Stimulated activated CD4-positive, alpha-beta T cell treated with anti-CD3 and anti-CD28 coated beads, Interleukin-12 subunit alpha, Interleukin-12 subunit beta, amount 100 ng/mL, for 4 hours (primary cell): ENCODE results near the gene TNFAIP8L2.

Experiments
- DNase-seq: peaks from one replicate; pipeline ENCODE4 v3.0.0-alpha.2; 2020

TNFAIP8L2 gene

DNA sequence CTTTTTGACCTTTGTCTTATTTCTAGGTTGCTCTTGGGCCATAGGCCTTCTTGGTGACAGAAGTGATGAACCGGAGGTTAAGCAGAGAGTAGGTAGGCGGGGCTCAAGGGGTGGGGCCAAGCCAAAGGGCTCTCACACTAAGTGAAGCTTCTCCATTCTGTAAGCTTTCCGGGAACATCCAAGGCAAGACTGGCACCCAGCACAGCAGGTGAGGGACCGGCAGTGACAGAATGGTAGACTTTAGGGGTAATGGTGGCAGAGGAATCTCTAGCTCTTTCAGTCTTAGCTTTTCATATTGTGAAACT is at the start of gene TNFAIP8L2:
TNFAIP8L2 (plus strand) TSS at position 135 of the 305 bp plus-strand sequence. CDS start 2,049 bp downstream, outside the sequence.
- peak; percentile 73 for DNase-seq

DNA sequence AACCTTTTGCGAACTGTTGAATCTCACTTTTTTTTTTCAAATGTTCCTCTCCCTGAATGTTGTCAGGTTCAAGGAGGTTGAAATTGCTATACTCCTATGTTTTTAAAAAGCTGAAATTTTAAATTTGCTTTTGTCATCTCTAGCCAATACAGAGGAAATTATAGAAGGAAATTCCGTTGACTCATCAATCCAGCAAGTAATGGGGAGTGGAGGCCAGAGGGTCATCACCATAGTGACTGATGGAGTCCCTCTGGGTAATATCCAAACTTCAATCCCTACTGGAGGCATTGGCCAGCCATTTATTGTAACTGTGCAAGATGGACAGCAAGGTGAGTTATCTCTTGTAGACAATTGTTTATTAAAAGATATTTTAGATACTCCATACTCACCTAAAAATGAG is 49.6 kb upstream of the TNFAIP8L2 start:
- DNase-seq = no peak

- no peak for DNase-seq
These were observed 48.1 kb upstream of the TNFAIP8L2 start for GRCh38 chr1:151108331-151108730.

DNA sequence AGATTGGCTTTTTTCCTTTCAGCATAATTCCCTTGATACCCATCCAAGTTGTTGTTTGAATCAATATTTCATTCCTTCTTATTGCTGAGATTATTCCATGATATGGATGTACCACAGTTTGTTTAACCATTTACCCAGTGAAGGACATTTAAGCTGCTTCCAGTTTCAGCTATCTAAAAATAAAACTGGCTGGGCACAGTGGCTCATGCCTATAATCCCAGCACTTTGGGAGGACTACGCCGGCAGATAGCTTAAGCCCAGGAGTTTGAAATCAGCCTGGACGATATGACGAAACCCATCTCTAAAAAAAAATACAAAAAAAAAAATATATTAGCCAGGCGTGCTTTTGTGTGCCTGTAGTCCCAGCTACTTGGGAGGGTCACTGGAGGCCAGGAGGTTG is 42.6 kb upstream of the TNFAIP8L2 start:
- DNase-seq = no peak

DNA sequence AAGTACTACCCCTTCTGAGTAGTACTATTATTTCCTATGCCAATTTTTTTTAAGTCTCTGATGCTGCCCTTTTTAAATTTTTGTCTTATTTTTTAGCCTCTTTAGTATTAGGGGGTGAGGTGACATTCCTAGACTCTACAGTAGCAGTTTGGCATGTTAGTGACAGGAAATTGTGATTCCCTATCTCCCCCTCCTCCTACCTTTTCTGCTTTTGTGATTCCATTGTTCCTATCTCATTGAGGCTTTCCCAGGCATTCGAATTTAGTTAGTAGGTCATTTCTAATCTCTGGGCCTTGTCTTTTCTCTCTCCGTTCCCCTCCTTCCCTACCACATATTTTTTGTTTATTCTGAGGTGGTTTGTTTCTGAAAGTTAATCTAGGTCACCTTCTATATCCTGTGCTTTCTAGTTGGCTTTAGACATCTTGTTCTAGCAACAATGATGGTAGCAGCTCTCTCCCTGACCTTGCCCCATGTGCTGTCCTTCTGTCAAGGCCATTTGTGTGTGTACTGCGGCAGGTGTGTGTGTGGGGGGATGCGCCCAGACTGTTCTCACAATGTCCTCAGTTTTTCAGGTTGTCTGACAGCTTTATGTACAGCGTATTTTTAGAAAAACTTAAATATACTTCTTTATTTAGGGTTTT is 31.6 kb upstream of the TNFAIP8L2 start:
- DNase-seq = no peak

- DNase-seq = no peak
These were observed 27.6 kb upstream of the TNFAIP8L2 start for GRCh38 chr1:151128800-151129199.

- DNase-seq = peak; percentile 75
These were observed 25.4 kb upstream of the TNFAIP8L2 start for GRCh38 chr1:151130987-151131586.

- no peak for DNase-seq
These were observed 24.6 kb upstream of the TNFAIP8L2 start for GRCh38 chr1:151131701-151132334.

DNA sequence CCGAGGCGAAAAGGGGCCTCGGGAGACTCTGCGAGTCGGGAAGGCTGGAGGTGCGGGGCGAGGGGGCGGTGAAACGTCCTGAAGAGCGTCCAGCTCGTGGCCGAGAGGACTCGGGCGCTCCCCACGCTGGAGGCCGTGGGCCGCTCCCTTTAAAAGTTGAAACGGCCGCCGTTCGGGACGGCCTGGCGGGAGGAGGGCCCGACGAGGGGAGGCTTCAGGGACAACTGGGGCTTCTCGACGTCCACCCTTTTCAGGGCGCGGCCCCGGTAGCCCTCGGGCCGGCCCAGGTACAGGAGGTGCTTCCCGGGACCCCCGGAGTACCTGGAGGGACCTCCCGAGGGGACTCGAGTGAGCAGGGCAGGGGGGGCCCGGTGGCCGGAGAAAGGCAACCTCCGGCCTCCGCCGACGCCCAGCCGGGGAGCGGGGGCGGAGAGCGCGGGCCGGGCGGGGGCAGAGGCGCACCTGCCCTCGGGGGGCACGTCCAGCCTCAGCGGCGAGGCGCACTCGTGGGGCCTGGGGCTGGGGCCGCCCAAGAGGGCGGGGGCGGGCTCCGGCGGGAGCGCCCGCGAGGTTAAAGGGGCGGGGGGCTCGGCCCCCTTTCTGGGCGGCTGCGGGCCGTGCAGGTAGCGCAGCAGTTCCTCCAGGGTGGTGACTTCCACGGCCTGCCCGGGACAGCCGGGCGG is 24.0 kb upstream of the TNFAIP8L2 start:
- no peak for DNase-seq

GRCh38 chr1:151133018-151133806 is 23.2 kb upstream of the TNFAIP8L2 start:
- DNase-seq = no peak

- no peak for DNase-seq
These were observed 22.1 kb upstream of the TNFAIP8L2 start for GRCh38 chr1:151134396-151134795.

- no peak for DNase-seq
These were observed 21.5 kb upstream of the TNFAIP8L2 start for GRCh38 chr1:151134991-151135390.

- DNase-seq = no peak
These were observed 20.7 kb upstream of the TNFAIP8L2 start for GRCh38 chr1:151135433-151136385.

DNA sequence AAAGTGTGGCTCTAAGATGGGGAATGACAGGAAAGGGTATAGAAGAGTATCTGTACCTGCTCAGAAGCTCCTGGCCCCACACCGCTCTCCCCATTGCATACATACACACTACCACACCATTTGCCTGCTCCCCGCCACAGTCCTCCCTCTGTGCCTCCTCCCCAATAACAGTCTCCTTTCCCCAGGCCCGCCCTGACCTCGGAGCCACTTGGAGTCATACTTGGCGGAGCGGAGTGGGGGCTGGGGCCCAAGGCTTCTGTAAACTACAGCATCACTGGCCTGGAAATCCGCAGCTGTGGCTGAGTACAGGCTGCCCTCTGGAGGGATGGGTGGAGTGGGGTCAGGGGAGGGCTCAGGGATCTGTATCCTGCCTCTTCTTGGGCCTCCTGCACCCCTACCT is 18.7 kb upstream of the TNFAIP8L2 start:
- DNase-seq = no peak

GRCh38 chr1:151142411-151143056 is 13.9 kb upstream of the TNFAIP8L2 start:
- no peak for DNase-seq

- no peak for DNase-seq
These were observed 13.4 kb upstream of the TNFAIP8L2 start for GRCh38 chr1:151143057-151143435.

GRCh38 chr1:151143986-151144385 is 12.5 kb upstream of the TNFAIP8L2 start:
- DNase-seq = no peak

DNA sequence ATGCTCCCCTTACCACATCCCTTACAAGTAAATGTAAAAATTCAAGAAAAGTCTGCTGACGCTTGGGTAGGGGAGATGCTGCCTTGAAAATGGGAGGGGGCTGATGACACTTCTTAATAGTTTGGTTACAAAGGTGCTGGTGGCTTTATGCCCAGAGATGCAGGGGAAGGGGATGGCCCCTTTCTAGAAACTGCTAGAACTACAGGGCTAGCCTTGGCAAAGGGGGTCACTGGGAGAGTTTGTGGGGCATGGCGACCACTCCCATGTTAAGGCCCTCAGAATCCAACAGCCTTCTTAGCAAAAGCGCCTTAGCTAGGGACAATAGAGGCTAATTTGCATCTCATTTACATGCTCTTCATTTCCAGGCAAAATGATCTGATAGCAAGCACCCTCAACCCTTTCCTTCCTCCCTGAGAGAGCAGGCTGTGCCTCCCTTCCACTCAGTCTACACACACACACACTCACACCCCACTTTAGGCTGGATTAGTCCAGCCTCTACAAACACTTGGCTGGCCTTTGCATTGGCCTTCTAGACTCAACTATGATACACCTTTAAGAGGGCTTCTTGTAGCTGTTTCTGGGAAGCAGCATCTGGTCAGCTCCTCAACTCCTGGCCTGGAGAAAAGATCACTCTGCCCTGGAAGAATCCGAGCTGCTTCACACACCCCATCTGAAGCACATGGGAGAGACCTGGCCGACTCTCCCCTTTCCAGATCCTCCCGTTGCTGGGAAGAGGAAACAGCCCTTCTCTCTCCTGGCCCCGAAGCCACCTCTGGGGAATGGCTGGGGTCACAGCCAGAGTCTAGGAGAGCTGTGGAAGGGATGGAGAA is 11.8 kb upstream of the TNFAIP8L2 start:
- DNase-seq = no peak

DNA sequence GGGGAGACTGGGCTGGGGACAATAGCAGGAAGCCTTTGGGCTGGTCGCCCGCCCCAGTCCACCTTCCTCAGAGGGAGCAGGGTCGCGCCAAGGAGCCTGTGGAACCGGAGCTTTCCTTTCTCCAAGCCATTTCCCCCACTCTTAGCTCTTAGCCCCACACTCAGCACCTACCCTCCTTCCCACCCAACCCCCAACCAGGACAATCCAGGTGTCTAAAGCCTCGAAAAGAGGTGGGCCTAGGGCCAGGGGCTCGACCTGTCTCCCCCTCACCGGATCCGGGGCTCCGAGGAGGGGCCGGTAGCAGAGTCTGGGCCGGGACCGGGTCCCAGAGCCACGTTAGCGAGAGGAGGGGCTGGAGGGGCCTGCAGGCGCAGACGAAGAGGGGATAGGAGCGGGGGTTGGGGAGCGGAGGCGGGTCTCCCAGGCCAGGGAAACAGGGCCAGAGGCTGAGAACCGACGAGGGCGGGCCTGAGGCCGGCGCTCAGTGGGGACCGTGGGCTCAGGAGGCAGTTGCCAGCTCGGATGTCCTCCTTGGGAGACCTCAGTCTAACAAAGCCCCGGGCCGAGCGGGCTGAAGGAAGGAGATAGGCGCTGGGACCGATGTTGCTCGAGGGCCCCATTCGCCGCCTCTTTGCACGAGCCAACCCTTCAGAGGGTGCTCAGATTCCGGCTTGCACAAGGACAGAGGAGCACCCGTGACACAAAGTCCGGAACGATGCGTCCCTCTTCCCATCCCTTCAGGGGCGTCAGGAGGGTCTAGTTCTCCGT is 11.0 kb upstream of the TNFAIP8L2 start:
- DNase-seq = no peak

GRCh38 chr1:151146072-151146411 is 10.4 kb upstream of the TNFAIP8L2 start:
- no peak for DNase-seq
